GM18861 (cell line): ENCODE measurements around the gene COX18.

Experiments
- ATAC-seq: cut with Tn5 transposase; IDR thresholded peaks from one replicate; pipeline ENCODE4 v1.9.1; 2021; ENCODE audit not compliant: unreplicated experiment

COX18 gene

DNA sequence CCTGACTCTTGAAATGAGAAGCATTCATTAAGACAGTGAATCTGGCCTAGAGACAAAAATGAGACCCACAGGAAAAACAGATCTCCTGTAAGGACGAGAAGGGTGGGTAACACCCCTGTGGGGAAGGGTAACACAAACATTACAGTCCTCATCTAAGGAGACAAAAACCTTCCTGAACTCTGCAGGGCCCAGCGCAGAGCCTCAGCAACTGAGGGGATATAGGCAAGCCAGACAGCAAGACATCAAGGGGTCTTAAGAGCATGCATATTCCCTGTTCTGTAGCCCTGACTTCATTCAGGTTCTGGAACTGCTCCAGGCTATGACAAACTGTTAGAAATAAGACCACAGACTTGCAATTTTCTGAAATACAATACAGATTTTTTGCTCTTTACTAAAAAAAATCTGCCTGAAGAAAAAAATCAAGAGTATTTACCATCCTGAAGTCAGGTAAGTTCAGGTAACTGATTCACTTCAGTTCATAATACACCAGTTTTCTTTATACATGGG, 15.5 kb downstream of the COX18 start:
- ATAC-seq: no peak

DNA sequence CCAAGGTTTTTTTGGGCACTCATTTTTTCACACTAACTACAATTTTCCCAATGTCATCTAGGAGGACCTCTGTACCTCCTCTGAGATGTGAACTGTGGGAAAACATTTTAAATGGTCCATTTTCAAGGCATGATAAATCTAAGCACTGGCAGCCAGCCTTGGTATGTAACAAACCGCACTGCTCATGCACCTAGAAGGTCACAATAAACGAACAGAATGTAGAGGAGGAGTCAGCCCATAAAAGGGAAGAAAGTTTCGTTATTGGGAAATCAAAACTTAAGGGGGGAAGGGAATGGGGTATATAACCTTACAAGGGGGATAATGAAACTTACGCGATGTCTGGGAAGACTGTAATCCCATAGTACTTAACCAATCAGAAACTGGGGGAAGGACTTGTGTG, 16.4 kb downstream of the COX18 start:
- no peak for ATAC-seq

DNA sequence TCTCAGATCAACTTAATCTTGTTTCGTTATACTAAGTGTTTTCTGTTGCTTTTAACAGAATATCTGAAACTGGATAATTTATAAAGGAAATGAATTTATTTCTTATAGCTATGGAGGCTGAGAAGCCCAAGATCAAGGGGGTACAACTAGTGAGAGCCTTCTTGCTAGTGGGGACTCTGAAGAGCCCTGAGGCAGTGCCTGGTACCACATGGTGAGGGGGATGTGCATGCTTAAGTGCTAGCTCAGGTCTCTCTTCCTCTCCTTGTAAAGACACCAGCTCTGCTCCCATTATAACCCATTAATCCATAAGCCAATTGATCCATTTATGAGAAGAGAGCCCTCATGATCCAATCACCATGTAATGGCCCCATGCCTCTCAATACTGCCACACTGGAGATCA, 17.9 kb downstream of the COX18 start:
- ATAC-seq: no peak

DNA sequence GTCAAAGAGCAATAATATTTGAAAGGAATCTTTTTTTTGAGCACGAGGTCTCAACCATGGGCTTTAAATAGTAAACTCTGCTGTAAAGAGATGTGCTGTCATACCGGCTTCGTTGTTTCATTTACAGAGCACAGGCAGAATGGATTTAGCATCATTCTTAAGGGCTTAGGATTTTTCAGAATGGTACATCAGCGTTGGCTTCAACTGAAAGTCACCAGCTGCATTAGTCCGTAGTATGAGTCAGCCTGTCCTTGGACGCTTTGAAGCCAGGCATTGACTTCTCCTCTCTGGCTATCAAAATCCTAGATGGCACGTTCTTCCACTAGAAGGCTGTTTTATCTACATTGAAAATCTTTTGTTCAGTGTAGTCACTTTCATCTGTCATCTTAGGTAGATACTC, 23.6 kb downstream of the COX18 start:
- no peak for ATAC-seq

DNA sequence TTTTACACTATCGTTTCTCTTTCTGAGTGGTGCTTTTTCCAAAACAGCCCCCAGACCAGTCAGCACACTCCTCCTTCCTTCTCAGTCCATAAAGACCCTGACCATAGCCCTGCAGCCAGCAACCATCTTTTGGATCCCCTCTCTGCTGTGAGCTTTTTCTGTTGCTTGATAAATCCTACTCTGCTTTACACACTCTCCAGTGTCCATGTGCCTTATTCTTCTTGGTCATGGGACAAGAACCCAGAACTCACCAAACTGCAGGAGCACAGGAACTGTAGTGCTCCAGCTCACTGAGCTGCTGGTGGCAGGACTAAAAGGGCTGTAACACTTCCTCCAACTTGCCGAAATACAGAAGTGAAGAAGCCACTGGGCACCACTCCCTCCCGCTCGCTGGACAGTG, 32.5 kb downstream of the COX18 start:
- ATAC-seq: no peak

DNA sequence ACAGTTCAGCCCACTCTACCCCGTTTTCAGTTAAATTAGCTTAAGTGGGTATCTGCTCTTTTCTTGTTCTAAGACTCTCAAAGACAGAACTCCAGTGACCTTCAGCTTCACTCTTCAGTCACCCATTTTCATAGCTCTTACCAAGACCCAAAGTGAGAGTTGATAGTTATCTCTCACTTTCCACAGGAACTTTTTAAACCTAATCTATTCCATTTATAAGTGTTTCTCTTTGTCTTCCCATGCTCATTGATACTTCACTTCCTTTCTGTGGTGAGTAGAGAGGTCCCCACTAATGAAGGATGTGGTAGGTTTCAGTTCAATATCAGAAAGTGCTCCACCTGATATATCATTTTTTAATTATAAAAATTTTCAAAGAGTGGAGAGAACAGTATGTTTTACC, 33.4 kb downstream of the COX18 start:
- ATAC-seq: no peak

DNA sequence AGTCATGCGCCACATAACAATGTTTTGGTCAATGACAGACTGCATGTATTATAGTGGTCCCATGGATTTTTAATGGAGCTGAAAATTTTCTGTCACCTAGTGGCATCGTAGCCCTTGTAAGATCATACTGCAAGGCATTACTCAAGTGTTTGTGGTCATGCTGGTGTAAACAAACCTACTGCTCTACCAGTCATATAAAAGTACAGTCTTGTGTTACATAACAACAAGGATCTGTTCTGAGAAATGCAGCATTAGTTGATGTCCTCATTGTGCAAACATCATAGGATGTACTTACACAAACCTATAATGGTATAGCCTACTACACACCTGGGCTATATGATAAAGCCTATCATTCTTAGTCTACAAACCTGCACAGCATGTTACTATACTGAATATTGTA, 34.6 kb downstream of the COX18 start:
- no peak for ATAC-seq

DNA sequence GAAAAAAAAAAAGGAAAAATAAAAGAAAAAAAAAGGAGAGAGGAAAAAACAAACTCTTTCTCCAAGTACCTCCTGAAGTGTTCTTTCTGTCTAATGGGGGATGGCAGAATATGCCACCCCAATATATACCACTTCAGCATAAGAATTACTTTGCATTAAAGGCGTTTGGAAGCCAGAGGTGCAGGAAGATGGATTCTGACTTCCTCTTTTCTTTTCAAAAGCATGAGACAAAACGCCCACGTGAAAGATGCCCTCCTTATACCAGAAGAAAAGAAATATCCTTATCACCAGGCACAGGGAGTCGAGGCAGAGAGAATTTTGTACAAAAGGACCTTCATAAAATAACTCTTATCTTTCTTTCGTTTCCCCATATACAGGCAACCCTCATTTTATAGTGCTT, 40.9 kb downstream of the COX18 start:
- no peak for ATAC-seq

DNA sequence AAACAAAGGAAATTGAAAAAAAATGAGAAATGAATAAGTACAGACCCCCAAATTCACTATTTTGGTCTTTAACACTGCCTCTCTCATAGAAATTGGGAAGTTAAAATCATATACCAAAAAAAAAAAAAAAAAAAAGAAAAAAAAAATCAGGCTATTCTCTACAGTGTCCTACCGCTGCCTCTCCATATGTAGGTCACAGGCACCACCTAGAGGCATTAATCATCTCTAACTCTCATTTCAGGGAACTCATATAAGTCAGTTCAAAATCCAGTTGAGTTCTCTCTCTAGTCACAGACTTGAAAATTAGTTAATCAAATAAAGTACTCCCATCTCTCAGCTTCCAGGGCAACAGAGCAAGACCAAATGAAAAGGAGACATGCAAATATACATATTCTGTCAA, 47.9 kb downstream of the COX18 start:
- ATAC-seq: no peak

DNA sequence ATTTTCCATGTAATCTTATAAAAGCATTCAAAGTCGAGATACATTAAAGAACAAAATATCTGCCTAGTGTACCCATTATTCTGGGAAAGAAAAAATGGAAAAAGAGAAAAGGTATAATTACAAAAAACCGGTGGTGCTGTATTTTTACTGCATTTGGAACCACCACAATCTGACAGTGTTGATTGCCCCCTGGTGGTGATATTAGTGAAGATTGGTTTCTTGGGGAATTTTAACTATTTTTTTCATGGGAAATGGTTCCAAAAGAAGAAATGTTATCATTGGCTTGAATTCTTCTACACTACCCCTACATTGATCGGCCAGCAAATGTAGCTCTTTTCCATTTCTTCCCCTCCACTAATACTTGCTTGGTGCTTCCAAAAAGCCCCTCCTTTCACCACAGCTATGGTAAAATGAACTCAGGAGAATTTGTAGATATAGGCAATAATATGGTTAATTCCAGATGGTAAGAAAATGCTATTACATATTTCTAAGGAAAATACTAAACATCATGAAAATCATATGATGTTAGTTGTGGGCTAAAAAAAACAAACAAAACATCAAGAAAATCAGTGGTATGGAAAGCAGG, 50.0 kb downstream of the COX18 start:
- ATAC-seq: no peak

DNA sequence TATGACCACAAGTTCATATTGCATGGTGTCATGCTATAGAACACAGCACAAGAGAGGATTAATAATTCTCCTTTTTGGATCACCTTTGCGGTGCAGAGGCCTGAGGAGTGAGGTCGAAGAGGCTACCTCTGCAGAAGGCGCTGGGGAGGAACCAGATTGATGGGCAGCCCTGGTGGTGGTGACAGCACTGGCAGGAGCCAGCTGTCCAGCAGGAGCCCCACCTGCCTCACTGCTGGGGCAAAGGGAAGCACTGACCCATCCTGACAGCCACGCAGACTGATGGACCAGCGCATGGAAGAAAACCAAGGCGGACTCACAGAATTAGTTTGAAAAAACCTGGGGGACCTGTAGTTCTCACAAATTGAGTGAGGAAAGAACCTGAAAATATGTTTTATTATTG, 50.9 kb downstream of the COX18 start:
- ATAC-seq: no peak

DNA sequence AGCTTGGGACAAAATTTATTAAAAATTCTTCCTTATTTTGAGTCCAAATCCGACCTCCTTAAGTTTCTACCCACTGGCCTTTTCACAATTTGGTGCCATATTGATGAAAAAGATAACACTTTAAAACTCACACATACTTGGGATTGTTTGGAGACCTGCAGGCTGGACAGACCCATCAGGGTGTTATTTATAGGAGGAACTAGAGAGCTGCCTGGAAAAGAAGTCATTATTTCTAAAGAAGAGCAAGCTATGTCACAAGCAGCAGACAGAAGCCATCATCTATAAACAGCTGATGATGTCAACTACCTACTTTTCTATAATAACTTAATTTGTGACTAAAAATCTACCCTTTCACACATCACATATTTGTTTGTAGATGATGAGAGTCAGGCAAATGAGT, 56.2 kb downstream of the COX18 start:
- ATAC-seq: no peak

DNA sequence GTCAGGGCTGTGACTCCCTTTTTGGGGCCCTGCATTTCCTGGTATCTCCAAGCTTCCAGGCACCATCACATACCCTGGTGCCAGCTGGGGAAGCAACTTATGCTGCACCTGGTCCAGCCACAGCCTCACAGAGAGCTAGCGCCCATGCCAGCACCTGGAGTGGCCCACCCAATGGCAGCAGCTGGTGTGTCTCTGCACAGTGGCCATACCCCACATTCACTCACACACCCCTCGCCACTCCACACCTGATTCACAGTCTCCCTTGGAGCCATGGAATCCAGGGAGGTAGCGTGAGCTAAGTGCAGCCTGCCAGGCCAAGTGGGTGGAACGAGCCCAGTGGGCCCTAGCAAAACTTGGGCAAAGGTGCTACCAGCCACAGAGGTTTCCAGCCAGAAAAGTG, 56.8 kb downstream of the COX18 start:
- ATAC-seq: no peak

DNA sequence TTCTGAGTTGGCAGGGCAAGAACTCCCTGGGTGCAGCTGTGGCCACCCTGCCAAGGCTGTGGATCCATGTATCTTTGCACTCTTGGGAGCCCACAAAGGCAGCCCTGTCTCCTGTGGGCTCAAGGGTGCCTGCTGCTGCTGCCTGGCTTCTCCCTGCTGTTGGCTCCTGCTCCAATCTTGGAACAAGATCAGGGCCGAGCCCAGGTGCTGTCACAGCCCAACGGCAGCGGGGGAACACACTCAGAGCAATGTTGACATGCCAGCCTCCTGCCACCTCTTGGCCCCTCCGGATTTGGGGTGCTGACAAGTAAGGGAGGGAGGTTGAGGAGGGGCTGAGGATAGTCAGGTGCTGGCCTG, 57.9 kb downstream of the COX18 start:
- ATAC-seq: no peak

DNA sequence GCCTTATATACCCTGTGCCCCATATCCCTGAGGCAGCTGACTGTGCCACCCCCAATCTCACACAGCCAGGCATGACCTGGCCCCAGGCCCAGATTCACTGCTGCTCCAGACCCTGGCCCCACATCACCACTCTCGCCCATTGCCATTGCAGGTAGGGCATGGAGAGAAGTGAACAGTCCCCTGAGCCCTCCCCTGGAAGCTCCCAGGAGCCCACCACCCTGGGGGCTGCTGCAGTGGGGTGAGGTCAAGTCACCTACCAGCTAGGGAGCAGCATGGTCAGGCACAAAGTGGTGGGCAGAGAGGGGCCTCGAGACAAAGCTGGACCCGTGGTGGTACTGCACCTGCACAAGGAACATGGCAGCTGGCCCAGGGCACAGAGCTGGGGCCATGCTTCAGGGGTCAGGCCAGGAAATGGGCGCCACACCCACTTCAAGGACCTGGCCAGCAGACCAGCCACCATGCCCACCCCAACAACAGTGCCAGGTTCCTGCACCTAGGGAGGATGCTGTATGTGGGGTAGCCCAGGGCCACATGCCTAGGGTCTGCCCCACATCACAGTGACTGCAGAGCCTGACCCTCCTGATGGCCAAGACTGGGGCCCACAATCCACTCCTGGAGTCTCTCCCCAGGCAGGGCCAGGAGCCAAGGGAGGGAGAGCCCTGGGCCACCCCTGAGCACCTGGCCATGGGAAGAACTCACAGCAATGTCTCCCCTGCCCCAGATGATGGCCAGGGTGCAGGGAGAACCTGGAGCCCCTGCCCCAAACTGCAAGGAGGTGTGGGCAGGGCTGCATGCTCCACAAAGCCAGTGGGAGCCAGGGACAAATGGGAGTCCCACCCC, 58.5 kb downstream of the COX18 start:
- no peak for ATAC-seq

DNA sequence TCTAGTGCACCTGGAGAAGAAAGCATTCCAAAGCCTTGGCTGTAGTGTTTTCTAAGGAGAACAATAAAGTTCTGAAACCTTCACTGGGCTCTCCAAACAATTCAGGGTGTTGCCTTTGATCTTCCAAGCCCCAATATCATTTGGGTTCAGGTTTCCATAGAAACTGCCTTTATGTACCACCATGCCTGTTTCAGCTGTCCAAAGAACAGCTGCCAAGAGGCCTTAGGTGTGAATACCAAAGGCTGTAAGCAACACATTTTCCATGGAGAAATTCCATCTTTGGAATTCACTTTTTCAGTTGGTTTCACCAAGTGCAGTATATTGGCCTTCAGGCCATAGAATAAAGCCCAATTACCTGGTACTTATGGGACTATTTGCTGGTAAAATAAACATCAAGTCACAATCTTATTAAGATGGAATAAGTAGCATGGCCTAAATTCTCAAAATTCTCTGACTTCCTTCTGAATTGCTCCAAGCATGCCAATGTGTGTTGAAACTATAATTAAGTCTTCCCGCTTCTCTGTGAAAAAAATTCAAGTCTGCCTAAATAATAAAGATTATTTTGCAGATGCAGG, 61.9 kb downstream of the COX18 start:
- no peak for ATAC-seq

DNA sequence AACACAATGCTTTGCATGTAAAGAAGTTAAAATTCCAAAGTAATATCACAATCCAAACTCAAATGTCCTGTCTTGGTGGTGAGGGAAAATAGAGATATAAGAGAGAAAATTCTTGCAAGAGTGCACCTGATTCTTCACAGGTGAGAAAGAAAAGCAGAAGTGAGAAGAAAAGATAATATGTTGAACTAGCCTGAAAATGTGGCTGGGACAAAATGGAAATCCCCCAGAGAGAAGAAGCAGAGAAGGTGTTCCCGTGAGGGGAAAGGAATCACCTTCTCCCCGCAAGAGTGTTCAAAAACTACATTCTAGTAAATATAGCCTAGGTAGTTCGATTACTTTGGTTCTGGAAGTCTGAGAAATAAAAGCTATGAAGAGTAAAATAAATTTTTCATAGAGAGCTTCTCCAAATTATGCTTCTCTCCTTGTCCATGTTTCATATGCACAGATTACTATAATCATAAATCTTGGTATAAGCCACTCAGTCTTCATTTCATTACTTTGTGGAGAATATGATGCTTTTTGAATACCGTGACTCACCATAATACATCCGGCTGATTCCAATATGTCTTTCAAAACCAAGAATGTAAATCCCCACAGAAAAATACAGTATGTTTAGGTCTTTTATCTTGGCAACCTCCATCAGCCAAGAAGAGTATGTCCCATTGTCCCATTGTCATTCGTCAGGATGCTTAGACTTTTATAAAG, 63.1 kb downstream of the COX18 start:
- ATAC-seq: peak; percentile 77

DNA sequence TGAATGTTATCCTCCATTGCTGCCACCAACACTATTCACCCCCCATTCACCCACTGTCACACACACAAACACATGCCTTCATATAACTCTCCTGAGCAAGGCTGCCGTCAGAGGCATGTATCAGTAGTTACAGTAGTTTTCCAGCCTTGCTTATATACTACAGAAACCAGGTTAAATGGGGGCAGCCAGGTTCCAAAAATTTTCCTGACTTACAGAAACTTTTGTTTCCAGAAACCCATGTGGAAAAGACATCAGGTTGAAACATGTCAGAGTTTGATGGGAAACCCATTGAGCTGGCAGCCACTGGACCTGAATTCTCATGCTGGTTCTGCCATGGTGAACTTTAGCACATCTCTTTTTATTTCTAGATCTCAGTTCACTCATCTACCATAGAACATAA, 64.0 kb downstream of the COX18 start:
- no peak for ATAC-seq
